RWPE2 (cell line): ENCODE data around the gene NKD2.

Experiments used
- ATAC-seq: fragments of 200-7000 bp; cut with Tn5 transposase; 3 replicates; pipeline ENCODE4 v1.9.1; 2021; ENCODE audit warnings: low read depth
- DNase-seq: peaks from one replicate; pipeline ENCODE4 v3.0.0-alpha.2; 2020; ENCODE audit warnings: low spot score
- H3K27ac ChIP-seq: fragments of 450-650 bp; 2 replicates; pipeline ENCODE4 v1.5.1; 2017; ENCODE audit warnings: mild to moderate bottlenecking; ENCODE audit not compliant: poor library complexity, severe bottlenecking
- H3K27me3 ChIP-seq: fragments of 250-450 bp; sonication (Bioruptor Pico); 2 replicates; pipeline ENCODE4 v1.5.1; 2021; ENCODE audit warnings: mild to moderate bottlenecking, moderate library complexity; ENCODE audit not compliant: insufficient read depth, poor library complexity, severe bottlenecking
- H3K36me3 ChIP-seq: fragments of 250-450 bp; sonication (Bioruptor Pico); 2 replicates; pipeline ENCODE4 v1.5.1; 2020; ENCODE audit warnings: low read depth, mild to moderate bottlenecking, moderate library complexity
- H3K4me1 ChIP-seq: fragments of 250-450 bp; sonication (Bioruptor Pico); 2 replicates; pipeline ENCODE4 v1.5.1; 2021; ENCODE audit warnings: mild to moderate bottlenecking, moderate library complexity; ENCODE audit not compliant: insufficient read depth, poor library complexity, severe bottlenecking
- H3K4me3 ChIP-seq: fragments of 250-450 bp; sonication (Bioruptor Pico); 2 replicates; pipeline ENCODE4 v1.5.1; 2021; ENCODE audit warnings: mild to moderate bottlenecking, moderate library complexity; ENCODE audit not compliant: severe bottlenecking
- H3K9me3 ChIP-seq: fragments of 250-450 bp; sonication (Bioruptor Pico); 2 replicates; pipeline ENCODE4 v1.5.1; 2021; ENCODE audit warnings: mild to moderate bottlenecking, moderate library complexity; ENCODE audit not compliant: severe bottlenecking
- CTCF ChIP-seq: fragments of 450-650 bp; IDR thresholded peaks from one replicate; pipeline ENCODE4 v1.5.1; 2017; ENCODE audit warnings: mild to moderate bottlenecking, moderate library complexity; ENCODE audit not compliant: poor library complexity, severe bottlenecking

Gene NKD2

DNA sequence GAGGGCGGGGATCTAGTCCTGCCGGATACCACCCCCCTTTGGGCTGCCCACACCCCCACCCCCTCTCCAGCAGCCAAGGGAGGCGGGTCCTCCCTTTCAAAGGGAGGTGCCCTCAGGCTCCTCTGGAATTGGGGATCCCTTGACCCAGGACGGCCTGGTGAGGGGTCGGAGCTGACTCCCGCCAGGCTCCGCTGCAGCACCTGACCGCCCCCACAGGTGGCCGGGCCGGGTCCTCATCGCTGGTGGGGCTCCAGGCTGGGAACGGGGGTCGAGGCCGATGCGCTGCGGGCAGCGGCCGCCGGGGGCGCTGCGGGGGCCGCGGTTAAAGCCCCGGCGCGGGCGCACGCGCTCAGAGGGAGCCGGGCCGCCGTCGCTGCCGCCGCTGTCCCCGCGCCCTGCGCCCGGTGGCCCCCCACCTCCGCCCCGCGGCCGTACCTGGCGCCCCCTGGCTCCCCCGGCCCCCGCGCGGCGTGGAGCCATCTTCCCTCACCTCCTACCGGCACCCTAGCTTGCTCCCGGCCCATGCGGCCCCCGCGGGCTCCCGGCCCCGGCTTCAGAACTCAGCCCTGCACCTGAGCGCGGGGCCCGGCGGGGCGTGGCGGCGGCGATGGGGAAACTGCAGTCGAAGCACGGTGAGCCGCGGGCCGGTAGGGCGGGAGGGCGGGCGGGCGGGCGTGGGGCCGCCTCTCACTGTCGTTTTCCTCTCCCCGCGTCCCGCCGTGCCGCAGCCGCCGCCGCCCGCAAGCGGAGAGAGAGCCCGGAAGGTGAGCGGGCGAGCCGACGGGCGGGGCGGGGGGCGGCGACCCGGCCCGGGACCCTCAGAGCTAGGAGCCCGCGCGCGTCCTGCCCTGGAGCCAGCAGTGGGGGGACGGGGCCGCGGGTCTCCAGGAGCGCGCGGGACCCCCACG, at the start of gene NKD2:
TSS of gene NKD2 (plus strand) at position 352 of the 908 bp plus-strand sequence. CDS start at position 608, 256 bp downstream.
- 0 out of 3 replicates have a peak, but pooled peaks have one; percentile 5 for ATAC-seq
- Histone ChIP-seq H3K4me3 (no peak within 1 kb of the TSS), H3K27ac (no peak within 1 kb of the TSS)

DNA sequence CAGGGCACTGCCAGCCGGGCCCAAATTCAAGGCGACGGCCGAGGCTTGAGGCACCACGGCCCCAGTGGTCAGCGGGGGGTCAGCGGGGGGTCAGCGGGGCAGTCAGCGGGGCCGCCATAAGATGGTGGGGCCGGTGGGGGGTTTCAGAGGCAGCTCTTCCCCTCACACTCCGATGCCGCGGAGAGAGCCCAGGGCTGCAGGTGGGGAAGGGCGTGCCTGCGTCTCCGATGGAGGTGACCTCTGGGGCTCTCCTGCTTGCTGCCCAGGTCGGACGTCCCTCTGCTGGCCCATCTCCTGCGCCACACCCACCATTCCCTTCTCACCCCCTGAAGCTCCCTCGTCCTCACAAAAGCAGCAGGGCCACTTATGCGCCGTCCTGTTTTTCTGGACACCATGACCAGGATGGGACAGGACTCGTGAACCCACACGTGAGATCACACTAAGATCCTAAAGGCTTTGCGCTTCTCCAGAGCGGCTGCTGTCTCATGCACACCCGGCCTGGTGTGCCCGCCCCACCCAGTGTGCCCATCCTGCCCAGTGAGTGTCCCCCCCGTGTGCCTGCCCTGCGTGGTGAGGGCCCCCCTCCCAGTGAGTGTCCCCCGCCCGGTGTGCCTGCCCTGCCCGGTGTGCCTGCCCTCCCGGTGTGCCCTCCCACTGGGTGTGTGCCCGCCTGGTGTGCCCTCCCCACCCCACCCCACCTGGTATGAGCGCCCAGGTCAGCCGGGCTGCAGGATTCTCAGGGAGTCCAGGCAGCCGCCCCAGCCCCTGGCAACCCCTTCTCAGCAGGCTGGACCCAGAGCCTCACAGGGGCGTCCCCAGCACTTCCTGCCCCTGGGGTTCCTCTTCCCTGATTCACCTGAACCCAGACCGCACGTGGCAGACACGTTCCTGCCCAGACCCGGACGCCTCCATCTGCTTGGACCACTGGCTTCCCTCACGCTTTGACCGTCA, 48.7 kb upstream of the NKD2 start:
- DNase-seq = peak; percentile 68
- peaks cover 3% of the 10 kb centered on the region for H3K27me3 ChIP-seq
- no peaks in the 10 kb centered on the region for H3K36me3 ChIP-seq
- no peaks in the 10 kb centered on the region for H3K9me3 ChIP-seq
- no peak for TF ChIP-seq CTCF
- no peak overlapping the region for H3K27ac ChIP-seq
- peaks cover 28% of the 10 kb centered on the region for H3K4me1 ChIP-seq
- H3K4me3 ChIP-seq = no peak overlapping the region
- ATAC-seq = no peak

More for the DNA sequence above, at the start of gene NKD2:
- H3K4me1 ChIP-seq = peaks cover 8% of the 10 kb centered on the region
- DNase-seq = peak; percentile 66
- no peaks in the 10 kb centered on the region for H3K36me3 ChIP-seq
- H3K27me3 ChIP-seq = peaks cover 95% of the 10 kb centered on the region
- TF ChIP-seq CTCF = peak; percentile 84
- H3K9me3 ChIP-seq = no peaks in the 10 kb centered on the region

DNA sequence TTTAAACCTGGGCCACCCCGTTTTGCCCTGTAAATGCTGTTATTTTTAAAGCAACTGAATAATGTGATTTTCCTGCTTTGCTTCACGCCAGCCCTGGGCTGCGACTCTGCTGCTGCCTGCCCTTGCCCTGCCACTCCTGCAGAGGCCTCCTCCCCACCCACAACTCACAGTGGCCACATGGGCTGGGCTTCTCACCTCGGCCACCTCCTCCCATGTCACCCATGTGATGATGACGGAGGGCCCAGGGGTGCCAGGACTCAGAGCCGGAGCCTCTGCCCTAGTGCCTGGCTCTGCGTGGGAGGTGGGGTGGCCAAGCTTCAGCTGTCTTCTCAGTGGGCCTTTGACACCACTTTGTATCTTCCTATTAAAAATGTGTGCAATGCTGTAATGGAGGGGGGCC, 48.1 kb upstream of the NKD2 start:
- Histone ChIP-seq H3K36me3 (no peaks in the 10 kb centered on the region), H3K4me3 (no peak overlapping the region), H3K4me1 (peaks cover 28% of the 10 kb centered on the region), H3K27me3 (peaks cover 2% of the 10 kb centered on the region), H3K27ac (no peak overlapping the region), H3K9me3 (no peaks in the 10 kb centered on the region)
- ATAC-seq = no peak
- TF ChIP-seq CTCF = no peak
- DNase-seq = peak; percentile 59

GRCh38 chr5:961002-961710, 47.4 kb upstream of the NKD2 start:
- DNase-seq = peak; percentile 69
- peaks cover 28% of the 10 kb centered on the region for H3K4me1 ChIP-seq
- H3K9me3 ChIP-seq = no peaks in the 10 kb centered on the region
- no peak overlapping the region for H3K4me3 ChIP-seq
- peaks cover 8% of the 10 kb centered on the region for H3K27me3 ChIP-seq
- H3K27ac ChIP-seq = no peak overlapping the region
- TF ChIP-seq CTCF = no peak
- no peak for ATAC-seq
- H3K36me3 ChIP-seq = no peaks in the 10 kb centered on the region
